Measurements from ENCODE around the gene ANKRD37.

ANKRD37 gene

GRCh38 chr4:185395238-185395955 lies 1.2 kb upstream of the ANKRD37 start, which contains the start of gene LRP2BP:
Gene LRP2BP, minus strand, starts transcription at chr4:185395924. Its CDS starts 17,738 bp downstream, at chr4:185378186.
- TF ChIP-seq CTCF (IDR thresholded peaks at IDR 0.05; ENCODE audit: extremely low read depth, insufficient read depth, missing control alignments), result no peak
- peak; percentile 41 for DNase-seq (ENCODE audit: low spot score)
- in situ Hi-C loops (cut with MboI; ENCODE audit: low pct_unique_long_range_greater_than_20kb, low sequenced_read_pairs, unreplicated experiment), result no loop called here

- no peak for TF ChIP-seq CTCF (IDR thresholded peaks at IDR 0.05; ENCODE audit: extremely low read depth, insufficient read depth, missing control alignments)
- DNase-seq (ENCODE audit: low spot score), result peak; percentile 98
- in situ Hi-C loops (cut with MboI; ENCODE audit: low pct_unique_long_range_greater_than_20kb, low sequenced_read_pairs, unreplicated experiment), result no loop called here
Measured at GRCh38 chr4:185395956-185396723, 501 bp upstream of the ANKRD37 start.

- no peak for TF ChIP-seq CTCF (IDR thresholded peaks at IDR 0.05; ENCODE audit: extremely low read depth, insufficient read depth, missing control alignments)
- in situ Hi-C loops (cut with MboI; ENCODE audit: low pct_unique_long_range_greater_than_20kb, low sequenced_read_pairs, unreplicated experiment), result no loop called here
- DNase-seq (ENCODE audit: low spot score), result no peak
Measured at GRCh38 chr4:185398618-185399017, 2.0 kb downstream of the ANKRD37 start.

- no peak for DNase-seq (ENCODE audit: low spot score)
Measured at GRCh38 chr4:185399466-185399865, 2.8 kb downstream of the ANKRD37 start.

GRCh38 chr4:185404031-185404430 lies 7.4 kb downstream of the ANKRD37 start:
- no peak for TF ChIP-seq CTCF (IDR thresholded peaks at IDR 0.05; ENCODE audit: extremely low read depth, insufficient read depth, missing control alignments)
- in situ Hi-C loops (cut with MboI; ENCODE audit: low pct_unique_long_range_greater_than_20kb, low sequenced_read_pairs, unreplicated experiment), result no loop called here
- no peak for DNase-seq (ENCODE audit: low spot score)

More at GRCh38 chr4:185399466-185399865, 2.8 kb downstream of the ANKRD37 start:
- TF ChIP-seq CTCF (IDR thresholded peaks at IDR 0.05; ENCODE audit: extremely low read depth, insufficient read depth, missing control alignments), result no peak
- in situ Hi-C loops (cut with MboI; ENCODE audit: low pct_unique_long_range_greater_than_20kb, low sequenced_read_pairs, unreplicated experiment), result no loop called here

GRCh38 chr4:185405296-185405999 lies 8.8 kb downstream of the ANKRD37 start:
- in situ Hi-C loops (cut with MboI; ENCODE audit: low pct_unique_long_range_greater_than_20kb, low sequenced_read_pairs, unreplicated experiment), result no loop called here

More at GRCh38 chr4:185405296-185405999, 8.8 kb downstream of the ANKRD37 start:
- TF ChIP-seq CTCF (IDR thresholded peaks at IDR 0.05; ENCODE audit: extremely low read depth, insufficient read depth, missing control alignments), result no peak
- DNase-seq (ENCODE audit: low spot score), result no peak
